HG03103 (cell line): ENCODE measurements around the gene AKAP13.
"Not testable (repeated sequence)": the region's sequence is repeated elsewhere in the genome, so short reads cannot be mapped to it uniquely, and the experiment has no call there.

ENCODE experiments used
- ATAC-seq: cut with Tn5 transposase; IDR thresholded peaks from one replicate; pipeline ENCODE4 v1.9.1; 2021; ENCODE audit warnings: low read depth; ENCODE audit not compliant: unreplicated experiment

The AKAP13 gene

DNA sequence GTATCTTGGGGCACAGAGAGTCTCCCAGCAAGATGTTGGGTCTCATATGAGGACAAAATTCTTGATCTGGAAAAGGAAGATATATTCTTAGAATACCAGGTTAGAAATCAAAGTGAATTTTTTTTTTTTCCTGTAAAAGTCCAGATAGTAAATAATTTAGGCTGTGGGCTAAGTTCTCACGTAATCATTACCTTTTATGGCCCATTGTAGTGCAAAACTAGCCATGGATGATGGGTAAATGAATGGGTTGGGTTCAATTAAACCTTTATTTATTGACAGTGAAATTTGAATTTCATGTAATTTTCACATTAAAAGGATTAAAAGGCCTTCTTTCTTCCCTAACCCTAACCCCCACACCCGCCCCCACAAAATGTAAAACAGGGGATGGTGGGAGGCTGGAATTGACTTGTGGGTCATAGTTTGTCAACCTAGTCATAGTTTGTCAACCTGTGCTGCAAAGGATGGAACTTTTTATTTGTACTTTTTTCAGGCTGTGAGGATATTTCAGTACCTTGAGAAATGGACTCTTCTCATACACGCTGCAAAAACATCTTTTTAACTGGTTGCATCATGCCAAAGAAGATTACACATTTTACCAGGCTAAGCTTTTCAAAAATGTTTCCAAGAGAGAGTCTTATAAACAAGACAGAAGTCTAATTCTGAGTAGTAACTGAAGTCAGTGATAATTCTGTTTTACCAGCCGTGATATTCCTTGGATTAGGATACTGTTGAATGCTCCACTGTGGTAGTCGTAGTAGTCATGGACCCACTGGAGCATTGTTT lies 138.8 kb downstream of the AKAP13 start:
- ATAC-seq, result no peak

DNA sequence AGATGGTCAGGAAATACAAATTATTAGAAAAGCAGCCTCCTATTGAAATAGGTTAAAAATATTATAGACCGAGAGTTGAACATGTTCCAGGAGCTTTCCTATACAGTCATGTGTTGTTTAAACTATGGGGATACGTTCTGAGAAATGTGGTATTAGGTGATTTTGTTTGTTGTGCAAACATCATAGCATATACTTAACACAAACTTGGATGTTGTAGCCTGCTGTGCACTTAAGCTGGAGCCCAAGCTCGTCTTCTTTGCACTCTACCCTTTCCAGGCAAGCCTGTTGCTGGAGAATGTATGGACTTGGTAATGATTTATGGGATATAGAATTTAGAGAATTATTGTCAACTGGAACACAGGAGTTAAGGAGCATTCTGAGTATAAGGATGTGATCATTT lies 140.2 kb downstream of the AKAP13 start:
- ATAC-seq, result no peak

DNA sequence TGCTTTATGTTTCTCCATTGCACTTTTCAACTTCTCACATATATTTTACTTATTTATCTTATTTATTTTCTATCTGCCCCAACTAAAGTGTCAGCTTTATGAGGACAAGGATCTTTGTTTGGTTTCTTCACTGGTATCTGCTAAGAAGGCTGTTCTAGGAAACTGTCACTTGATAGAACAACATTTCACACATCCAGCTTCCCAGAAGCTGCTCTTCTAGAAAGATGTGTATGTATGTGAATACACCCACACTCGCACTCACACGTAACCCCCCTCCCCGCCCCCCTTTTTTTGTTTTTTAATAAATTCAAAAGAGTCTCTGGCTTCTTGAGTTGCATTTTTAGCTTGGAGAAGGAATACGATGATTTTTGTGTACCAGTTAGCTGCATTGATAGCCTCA lies 143.1 kb downstream of the AKAP13 start:
- ATAC-seq, result no peak

DNA sequence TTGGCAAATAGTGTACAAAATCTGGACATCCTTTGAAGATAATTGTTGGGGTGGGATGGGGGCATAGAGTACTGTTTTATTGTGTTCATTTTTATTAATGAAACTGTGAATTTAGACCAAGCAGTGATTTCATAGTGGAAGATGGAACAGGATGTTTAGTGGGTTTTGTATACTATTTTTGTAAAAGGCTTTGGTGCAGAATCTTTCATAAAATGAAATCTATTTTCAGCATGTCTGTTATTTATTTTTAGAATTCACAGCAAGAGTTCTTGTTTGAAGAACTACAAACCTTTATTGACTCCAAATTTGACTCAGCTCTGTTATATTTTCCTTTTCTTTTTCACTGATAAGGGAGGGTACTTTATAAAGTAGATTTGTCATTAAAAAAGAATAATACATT lies 145.4 kb downstream of the AKAP13 start:
- no peak for ATAC-seq

DNA sequence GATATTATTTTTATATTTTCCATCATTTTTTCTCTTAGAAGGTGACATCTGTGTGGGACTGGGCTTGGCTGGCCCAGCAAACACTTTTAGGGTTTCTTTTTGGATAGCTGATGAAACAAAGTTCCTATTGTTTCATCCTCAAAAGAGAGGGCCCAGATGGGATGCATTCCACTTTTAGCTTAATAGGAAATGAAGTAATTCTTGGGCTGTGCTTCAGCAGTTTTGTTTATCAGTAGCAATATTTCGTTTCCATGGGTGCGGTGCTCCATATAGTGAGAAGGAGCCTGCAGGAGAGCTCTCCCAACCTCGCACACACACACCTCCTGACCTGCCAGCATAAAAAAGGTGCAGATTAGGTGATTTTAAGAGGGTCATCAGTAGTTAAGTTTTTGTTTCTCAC lies 147.5 kb downstream of the AKAP13 start:
- no peak for ATAC-seq

DNA sequence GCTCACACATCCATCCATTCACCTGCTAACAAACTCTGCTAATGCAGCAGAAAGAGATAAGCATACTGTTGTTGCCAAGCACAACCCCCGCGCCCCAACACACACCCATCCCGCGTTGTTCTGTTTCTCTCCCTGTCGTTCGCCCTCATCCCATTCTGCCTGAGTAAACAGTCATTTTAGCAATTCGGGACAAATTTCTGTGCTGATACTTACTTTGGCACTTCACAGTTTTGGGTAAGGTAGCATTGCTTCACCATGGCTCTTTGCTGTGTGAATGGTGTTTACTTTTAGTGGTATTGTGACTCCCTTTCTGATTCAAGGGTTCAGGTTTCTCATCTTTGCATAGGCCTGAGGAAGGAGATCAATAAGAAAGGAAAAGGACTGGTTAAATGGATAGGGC lies 149.7 kb downstream of the AKAP13 start:
- ATAC-seq, result no peak

DNA sequence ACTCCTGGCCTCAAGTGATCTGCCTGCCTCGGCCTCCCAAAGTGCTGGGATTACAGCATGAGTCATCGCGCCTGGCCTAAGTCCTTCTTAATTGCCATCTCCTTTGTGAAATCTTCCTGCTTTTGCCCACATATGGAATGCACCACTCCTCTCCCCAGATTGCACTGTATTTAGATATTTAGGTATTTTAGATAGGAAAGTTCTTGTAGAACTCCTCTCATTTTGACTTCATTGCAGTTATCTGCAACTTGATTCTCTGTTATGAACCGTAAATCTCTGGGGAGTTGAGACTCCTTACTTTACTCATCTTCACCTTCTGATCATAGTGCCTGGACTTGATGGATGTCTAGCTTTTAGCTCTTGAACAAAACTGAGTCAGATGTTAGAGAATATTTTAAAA lies 150.7 kb downstream of the AKAP13 start:
- no peak for ATAC-seq

DNA sequence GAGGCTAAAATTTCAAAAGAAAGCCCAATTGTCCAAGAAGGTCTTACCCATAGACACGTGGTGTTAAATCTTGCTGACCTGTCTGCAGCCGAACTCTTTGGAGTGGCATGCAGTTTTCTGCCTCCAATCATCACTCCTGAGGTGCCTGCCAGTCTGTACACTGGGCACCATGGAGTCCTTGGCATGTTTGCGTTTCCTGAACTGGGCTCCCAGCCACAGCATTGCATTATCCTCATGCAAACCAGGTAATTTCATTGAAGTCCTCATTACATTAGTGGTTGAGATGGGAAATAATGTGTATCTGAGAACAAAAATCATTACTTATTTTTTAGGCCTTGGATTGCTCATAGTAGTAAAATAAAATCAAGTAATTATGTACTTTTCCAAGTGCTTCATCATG lies 152.3 kb downstream of the AKAP13 start:
- ATAC-seq, result no peak

DNA sequence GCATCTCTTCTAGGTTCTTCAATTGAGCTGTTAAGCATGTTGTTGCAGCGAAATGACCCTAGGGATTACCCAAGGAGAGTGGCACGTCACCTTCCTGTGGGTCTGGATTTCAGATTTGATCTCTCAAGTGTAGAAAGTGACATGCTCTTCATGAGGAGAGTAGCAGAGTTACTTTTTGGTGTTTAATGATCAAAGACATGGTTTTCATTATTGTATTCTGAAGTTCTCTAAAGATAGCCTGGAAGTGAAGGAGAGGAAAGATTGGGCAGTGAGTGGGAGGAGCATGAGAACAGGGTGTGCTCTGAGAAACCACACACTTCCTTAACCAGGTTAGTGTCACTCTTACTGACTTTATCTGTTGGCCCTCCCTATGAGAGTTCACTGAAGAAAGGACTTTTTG lies 153.6 kb downstream of the AKAP13 start:
- ATAC-seq, result peak; percentile 89

DNA sequence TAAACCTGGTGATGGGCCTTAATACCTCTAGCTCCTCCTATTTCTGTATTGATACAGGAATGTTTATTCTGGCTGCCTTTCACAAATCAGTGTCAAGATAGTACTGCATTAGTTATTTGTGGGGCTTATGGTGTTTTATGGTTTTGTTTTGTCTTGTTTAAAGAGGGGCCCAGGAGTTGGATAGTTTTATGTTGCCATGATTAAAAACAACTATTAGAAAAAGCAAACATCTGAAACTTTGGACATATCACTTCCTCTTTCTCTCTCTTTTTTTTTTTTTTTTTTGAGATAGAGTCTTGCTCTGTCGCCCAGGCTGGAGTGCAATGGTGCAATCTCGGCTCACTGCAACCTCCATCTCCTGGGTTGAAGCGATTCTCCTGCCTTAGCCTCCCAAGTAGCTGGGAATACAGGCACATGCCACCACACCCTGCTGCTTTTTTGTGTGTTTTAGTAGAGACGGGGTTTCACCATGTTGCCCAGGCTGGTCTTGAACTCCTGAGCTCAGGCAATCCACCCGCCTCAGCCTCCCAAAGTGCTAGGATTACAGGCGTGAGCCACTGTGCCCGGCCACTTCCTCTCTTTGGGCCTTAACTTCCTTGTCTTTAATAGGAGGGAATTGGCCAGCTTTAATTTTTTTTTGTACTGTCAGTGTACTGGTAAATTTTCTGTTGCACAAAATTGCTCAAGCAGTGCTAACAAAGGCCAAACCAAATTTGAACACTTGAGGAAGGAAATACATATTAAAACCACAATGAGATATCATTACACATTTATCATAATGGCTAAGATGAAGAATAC lies 155.3 kb downstream of the AKAP13 start:
- not testable (repeated sequence) for ATAC-seq

DNA sequence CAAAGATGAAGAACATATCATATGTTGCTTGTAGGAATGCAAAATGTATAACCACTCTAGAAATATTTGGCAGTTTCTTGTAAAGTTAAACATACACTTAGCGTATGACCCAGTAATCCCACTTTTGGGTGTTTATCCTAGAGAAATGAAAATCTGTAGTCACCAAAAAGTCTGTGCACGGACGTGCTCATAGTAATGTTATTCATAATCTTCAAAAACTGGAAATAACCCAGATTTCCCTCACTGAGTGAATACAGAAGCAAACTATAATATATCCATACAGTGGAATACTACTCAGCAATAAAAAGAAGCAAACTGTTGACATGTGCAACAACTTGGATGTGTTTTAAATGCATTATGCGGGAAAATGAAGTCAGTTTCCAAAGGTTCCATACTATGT lies 155.9 kb downstream of the AKAP13 start:
- no peak for ATAC-seq

DNA sequence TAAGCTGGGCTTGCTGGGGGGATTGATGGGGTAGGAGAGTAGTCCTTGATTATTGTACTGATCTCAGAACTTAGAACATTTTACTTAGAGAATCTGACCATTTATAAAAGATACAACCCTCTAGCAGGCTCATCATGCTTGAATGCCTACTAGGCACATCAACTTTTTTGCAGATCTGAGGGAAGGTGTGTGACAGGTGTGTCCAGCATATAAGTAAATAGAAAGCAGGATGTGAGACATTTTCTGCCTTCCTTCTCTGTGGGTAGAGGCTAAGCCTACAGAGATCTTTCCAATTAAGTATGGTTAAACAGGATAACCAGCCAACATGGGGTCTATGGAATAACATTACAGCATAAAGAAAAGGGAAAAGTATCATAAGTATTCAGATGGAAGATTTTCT lies 159.1 kb downstream of the AKAP13 start:
- no peak for ATAC-seq

DNA sequence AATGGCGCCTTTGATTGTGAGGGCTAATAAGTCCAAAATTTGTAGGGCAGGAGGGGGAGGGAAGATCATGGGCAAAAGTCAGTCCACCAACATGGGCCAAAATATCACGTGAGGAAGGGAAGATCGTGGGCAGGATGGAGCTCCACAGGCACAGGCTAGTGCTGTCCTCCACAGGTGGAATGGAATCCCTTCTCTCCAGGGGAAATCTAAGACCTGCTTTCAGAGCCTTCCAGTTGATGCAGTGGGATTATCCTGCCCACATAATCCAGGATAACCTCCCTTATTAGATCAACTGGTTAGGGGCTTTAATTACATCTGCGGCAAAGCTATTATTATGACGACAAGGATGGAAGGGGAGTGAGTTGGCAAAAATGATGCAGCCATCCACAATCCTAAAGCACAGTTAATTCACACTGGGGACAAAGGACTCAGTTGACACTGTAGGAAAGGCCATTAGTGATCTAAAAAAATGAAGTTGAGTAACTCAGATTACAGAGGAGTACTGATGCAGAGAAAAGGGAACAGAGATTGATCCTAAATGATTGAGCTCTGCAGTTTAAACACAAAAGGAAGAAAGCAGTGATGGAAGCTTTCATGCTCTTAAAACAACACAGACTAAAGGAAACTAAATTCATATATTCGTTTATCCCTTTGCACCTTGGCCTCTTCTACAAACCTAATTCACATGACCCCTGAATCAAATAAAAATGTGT lies 159.8 kb downstream of the AKAP13 start:
- no peak for ATAC-seq

DNA sequence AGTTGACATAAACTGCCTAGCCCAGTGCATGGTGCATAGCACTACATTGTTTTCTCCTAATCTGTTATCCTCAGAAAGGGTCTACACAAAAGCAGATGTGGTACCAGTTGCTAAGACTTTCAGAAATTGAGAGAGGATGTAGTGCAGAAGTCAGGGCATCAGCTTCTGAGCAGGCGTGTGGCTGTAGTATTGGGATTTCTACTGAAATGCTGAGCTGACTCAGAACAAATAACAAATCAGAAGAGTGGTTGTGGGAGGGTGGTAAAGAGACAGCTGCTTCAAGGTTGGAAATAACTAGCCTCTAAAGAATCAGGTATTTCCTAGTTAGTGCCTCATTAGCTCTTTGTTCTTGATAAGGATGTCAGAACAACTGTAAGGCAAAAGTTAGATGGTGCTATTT lies 161.3 kb downstream of the AKAP13 start:
- peak; percentile 49 for ATAC-seq

DNA sequence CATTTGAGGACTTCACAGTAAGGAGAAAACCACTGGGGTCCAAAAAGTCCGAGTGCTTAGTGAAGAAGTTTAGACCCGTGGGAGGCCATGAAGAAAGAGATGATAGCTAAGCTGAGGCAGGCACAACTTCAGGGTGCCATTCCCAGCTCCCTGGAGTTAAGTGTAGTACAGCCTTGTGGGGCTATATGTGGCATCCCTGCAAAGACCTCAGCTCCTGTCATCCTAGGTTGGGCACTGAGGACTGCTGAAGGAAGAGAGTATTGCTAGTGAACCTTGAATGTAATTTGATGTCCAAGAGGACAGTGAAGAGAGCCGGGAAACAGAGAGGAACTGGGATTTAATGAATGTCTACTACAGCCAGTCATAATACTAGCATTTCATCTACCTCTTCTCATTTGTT lies 162.1 kb downstream of the AKAP13 start:
- ATAC-seq, result no peak

DNA sequence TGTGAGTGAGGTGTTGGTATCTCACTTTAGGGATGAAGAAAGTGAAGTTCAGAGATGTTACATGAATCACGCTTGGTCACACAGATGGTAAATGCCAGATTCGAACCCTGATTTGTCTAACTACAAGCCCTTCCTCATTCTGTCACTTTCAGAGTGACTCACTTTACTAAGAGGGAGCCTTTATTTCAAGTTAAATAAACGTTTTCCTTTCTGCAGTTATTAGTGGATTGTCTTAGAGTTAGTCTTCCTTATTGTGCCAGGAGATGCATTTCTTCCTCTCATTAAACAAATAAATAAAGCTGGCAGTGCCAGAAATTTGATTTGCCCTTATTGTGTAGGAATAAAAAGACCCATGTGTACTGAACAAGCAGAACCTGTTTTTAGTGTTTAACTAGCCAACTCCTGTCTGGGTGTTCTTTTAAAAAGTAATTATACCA lies 162.5 kb downstream of the AKAP13 start:
- ATAC-seq, result no peak

DNA sequence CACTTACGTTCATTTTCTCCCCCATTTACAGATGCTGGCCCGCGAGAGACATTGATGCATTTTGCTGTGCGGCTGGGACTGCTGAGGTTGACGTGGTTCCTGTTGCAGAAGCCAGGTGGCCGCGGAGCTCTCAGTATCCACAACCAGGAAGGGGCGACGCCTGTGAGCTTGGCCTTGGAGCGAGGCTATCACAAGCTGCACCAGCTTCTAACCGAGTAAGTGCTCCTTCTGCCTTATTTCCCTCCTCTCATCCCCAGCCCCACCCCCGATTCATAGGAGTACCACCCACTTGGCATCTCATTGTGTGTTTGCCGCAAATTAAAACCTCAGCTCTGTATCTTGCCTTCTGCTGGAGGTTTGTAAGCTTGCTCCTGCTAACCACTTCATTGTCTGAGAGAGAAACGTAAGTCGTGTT lies 163.3 kb downstream of the AKAP13 start:
- ATAC-seq, result no peak

DNA sequence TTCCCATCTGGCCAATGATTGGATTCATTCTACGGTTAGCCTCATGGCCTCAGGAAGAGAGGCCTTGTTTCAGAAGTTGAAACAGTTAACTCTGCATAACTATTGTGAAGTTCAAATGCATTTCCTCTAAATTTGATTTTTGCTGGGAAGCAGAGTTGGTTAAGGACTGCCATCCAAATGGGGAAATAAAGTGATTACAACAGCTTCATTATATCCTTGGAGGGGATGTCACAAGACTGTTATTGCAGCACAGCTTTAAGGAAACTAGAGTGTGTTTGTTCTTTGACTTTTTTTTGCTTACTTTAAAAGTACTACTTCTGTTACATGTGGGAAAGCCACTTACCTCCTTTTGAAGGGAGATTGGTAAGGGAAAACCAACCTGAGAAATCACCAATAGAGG lies 164.8 kb downstream of the AKAP13 start:
- ATAC-seq, result no peak

DNA sequence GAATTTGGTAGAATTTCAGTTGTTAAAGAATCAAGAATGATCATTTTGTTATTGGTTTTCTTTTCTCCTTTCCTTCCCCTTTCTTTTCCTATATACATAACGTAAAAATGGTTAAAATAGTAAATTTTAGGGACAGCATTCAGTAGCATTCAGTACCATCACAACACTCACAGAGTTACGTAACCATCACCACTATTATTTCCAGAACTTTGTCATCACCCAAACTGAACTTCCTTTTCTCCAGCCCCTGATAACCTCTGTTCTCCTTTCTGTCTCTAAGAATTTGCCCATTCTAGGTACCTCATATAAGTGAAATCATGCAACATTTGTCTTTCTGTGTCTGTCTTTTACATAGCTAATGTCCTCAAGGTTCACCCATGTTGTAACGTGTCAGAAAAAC lies 165.3 kb downstream of the AKAP13 start:
- no peak for ATAC-seq

DNA sequence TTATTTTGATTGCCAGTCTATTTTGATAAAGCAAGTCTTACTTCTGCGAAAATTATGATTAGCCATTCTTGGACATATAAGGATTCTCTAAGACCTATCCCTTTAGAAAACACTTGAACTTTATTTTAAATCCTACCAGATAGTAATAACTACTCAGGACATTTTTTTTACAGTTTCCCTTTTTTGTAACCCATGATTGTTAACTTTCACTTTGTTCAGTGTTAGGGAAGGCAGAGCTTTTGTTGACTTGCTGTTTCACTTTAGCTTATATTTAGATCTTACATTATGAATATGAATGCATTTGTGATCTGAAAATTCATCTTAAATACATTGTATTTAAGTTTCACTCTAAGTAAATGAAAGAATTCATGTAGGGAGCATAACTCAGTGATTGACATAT lies 167.0 kb downstream of the AKAP13 start:
- no peak for ATAC-seq

DNA sequence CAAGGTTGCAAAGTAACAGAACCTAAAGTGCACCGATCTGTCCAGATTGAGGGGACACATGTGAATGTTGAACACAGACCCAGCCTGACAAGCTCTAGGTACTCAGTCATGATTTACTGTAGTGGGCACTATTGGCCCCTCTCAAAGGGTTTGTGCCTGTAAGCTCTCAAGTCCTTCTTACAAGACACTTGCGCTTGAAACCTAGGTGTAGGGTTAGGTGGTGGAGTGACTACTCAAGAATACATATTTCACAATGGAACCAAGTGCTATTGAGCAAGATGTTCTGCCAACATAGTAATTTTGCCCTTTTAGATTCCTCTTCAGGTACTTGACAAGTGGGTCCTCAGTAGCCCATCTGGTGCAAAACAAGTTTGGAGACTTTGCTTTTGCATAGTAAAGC lies 169.9 kb downstream of the AKAP13 start:
- ATAC-seq, result no peak
